ENCODE results near the gene LMOD2.

Gene LMOD2, protein sequence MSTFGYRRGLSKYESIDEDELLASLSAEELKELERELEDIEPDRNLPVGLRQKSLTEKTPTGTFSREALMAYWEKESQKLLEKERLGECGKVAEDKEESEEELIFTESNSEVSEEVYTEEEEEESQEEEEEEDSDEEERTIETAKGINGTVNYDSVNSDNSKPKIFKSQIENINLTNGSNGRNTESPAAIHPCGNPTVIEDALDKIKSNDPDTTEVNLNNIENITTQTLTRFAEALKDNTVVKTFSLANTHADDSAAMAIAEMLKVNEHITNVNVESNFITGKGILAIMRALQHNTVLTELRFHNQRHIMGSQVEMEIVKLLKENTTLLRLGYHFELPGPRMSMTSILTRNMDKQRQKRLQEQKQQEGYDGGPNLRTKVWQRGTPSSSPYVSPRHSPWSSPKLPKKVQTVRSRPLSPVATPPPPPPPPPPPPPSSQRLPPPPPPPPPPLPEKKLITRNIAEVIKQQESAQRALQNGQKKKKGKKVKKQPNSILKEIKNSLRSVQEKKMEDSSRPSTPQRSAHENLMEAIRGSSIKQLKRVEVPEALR

DNA sequence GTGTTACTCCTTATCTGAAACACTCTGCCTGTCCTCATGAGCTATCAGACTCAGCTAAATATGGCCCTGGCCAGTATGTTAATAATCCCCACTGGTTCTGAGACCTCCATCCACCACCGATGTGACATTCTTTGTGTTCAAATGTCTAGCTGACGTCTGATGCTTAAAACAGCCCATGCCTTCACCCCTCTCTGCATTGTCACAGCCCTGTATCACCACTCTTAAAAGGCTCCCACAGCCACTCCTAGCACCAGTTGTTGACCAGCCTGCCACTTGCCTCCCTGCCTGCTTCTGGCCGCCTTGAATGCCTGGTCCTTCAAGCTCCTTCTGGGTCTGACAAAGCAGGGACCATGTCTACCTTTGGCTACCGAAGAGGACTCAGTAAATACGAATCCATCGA lies at the start of gene LMOD2:
Gene LMOD2 (plus strand): TSS at position 253 of the 400 bp plus-strand sequence. CDS start 98 bp downstream, at position 351.
- Mint-ChIP-seq H3K36me3 (no peaks in the 10 kb centered on the region), H3K4me3 (no peak within 1 kb of the TSS), H3K4me1 (ENCODE audit: low read depth) (no peaks in the 10 kb centered on the region), H3K27ac (no peak within 1 kb of the TSS), H3K27me3 (peaks cover 3% of the 10 kb centered on the region), H3K9me3 (ENCODE audit: low read depth) (no peaks in the 10 kb centered on the region)

DNA sequence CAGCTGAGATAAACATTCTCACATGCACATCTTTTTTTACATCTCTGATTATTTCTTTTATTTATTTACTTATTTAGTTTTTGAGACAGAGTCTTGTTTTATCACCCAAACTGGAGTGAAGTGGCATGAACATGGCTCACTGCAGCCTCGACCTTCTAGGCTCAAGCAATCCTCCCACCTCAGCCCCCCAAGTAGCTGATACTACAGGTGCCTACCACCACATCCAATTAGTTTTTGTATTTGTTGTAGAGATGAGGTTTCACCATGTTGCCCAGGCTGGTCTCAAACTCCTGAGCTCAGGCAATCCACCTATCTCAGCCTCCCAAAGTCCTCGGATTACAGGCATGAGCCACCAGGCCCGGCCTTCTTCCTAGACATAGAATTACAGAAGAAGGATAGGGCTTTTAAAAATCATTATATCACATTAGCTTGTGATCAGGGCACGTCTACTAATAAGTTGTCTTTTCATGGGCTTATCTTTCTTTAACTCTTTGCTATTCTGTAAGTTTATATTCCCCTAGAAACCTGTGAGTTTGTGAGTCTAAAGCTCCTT lies 48.2 kb upstream of the LMOD2 start:
- no peak overlapping the region for H3K27ac Mint-ChIP-seq
- no peak overlapping the region for H3K4me3 Mint-ChIP-seq
- no peaks in the 10 kb centered on the region for H3K4me1 Mint-ChIP-seq (ENCODE audit: low read depth)

GRCh38 chr7:123608991-123609882 lies 46.4 kb upstream of the LMOD2 start:
- Mint-ChIP-seq H3K27me3 (peaks cover 5% of the 10 kb centered on the region), H3K9me3 (ENCODE audit: low read depth) (no peaks in the 10 kb centered on the region)

More for the DNA sequence above, 48.2 kb upstream of the LMOD2 start:
- H3K9me3 Mint-ChIP-seq (ENCODE audit: low read depth) = no peaks in the 10 kb centered on the region
- peaks cover 5% of the 10 kb centered on the region for H3K27me3 Mint-ChIP-seq
- no peaks in the 10 kb centered on the region for H3K36me3 Mint-ChIP-seq

DNA sequence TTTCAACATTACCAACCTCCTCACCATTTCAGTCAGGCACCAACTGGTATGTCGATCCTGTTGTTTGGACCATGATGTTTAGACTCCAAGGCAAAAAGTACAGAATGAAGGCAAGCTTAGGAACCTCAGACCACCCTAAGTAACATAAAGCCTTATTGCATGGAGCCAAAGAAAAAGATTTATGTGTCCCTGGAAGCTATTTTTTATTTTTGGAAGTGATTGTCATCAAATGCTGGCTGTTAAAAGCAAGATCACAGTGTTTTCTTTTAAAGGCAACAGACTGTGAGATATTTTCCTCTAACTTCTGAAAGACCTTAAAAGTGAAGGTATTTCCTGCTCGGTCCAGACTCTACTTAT lies 45.8 kb upstream of the LMOD2 start:
- H3K4me3 Mint-ChIP-seq = no peak overlapping the region
- H3K4me1 Mint-ChIP-seq (ENCODE audit: low read depth) = no peaks in the 10 kb centered on the region
- H3K36me3 Mint-ChIP-seq = no peaks in the 10 kb centered on the region
- peaks cover 5% of the 10 kb centered on the region for H3K27me3 Mint-ChIP-seq
- no peaks in the 10 kb centered on the region for H3K9me3 Mint-ChIP-seq (ENCODE audit: low read depth)
- H3K27ac Mint-ChIP-seq = no peak overlapping the region

More at GRCh38 chr7:123608991-123609882, 46.4 kb upstream of the LMOD2 start:
- H3K27ac Mint-ChIP-seq = no peak overlapping the region
- no peaks in the 10 kb centered on the region for H3K4me1 Mint-ChIP-seq (ENCODE audit: low read depth)
- H3K36me3 Mint-ChIP-seq = no peaks in the 10 kb centered on the region
- H3K4me3 Mint-ChIP-seq = no peak overlapping the region

DNA sequence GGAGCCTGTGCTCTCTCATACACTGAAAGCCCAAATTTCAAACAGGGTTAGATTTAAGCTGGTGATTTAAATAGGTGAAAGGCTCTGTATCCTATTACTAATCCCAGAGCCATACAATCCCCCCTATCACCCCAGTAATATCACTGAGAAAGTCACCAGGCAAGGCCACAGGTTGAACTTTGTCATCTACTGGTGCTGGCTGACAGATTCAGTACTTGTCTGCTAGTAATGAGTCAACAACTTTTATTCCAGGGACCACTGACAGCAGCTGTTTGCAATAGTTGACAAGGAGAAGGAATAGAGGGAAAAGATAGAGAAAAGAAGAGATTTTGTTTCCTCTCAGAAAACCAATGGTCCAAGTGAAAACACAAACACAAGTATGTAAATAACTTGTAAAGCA lies 43.6 kb upstream of the LMOD2 start:
- H3K27me3 Mint-ChIP-seq = peaks cover 5% of the 10 kb centered on the region
- H3K9me3 Mint-ChIP-seq (ENCODE audit: low read depth) = no peaks in the 10 kb centered on the region
- H3K4me3 Mint-ChIP-seq = no peak overlapping the region
- H3K27ac Mint-ChIP-seq = no peak overlapping the region
- no peaks in the 10 kb centered on the region for H3K36me3 Mint-ChIP-seq
- H3K4me1 Mint-ChIP-seq (ENCODE audit: low read depth) = no peaks in the 10 kb centered on the region

- Mint-ChIP-seq H3K4me3 (no peak overlapping the region), H3K36me3 (no peaks in the 10 kb centered on the region), H3K27ac (no peak overlapping the region), H3K4me1 (ENCODE audit: low read depth) (no peaks in the 10 kb centered on the region), H3K27me3 (peaks cover 12% of the 10 kb centered on the region), H3K9me3 (ENCODE audit: low read depth) (no peaks in the 10 kb centered on the region)
These were observed 40.3 kb upstream of the LMOD2 start for GRCh38 chr7:123615344-123615743.

DNA sequence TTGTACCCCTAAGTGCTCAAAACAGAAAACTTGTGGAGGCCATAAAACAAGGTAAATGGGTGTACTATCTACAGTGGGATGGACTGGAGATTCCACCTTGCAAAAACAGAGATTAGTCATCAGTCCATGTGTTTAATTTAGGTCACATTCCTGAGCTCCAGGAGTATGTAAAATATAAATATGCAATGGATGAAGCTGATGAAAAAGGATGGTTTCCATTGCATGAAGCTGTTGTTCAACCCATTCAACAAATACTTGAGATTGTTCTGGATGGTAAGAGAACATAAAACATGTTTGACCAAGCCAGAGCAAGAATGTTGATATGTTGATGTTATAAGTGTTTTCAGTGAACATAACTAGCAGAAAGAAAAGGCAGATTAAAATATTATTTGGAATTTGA lies 39.4 kb upstream of the LMOD2 start:
- peaks cover 12% of the 10 kb centered on the region for H3K27me3 Mint-ChIP-seq
- no peaks in the 10 kb centered on the region for H3K36me3 Mint-ChIP-seq
- no peak overlapping the region for H3K4me3 Mint-ChIP-seq

GRCh38 chr7:123621707-123622106 lies 34.0 kb upstream of the LMOD2 start:
- Mint-ChIP-seq H3K4me1 (ENCODE audit: low read depth) (no peaks in the 10 kb centered on the region), H3K36me3 (no peaks in the 10 kb centered on the region), H3K4me3 (no peak overlapping the region), H3K27ac (no peak overlapping the region), H3K9me3 (ENCODE audit: low read depth) (no peaks in the 10 kb centered on the region), H3K27me3 (peaks cover 7% of the 10 kb centered on the region)

More for the DNA sequence above, 39.4 kb upstream of the LMOD2 start:
- Mint-ChIP-seq H3K27ac (no peak overlapping the region), H3K4me1 (ENCODE audit: low read depth) (no peaks in the 10 kb centered on the region), H3K9me3 (ENCODE audit: low read depth) (no peaks in the 10 kb centered on the region)

DNA sequence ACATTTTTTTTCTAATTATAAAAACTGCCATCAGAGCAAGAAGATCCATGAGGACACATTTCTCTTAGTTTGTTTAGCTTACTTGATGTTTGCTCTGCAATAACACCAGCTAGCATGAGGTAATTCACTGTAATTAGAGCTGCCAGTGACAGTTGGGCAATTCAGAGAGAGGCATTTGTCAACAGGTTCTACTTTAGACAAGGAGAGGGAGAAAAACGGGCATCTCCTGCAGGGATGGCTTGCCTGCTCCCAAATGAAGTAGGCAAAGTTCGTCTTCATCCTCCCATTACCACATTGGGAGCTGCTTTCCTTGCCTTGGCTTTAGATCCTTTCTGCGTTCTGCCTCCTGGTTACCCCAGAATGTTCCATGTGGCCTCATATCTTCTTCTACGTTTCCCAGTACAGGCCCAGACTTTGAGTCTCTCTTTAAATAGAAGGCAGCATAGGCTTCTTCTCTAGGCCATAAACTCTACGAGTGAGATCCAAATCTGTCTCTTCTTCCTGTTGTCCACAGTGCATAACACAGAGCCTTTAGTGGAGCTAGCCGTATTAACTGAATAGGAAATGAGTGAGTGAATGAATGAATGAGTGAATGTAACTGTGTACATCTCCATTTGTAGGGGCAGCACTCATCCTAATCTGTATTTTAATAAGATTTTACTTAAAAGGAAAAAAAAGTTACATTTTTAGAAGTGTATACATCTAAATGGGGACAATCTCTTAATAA lies 32.8 kb upstream of the LMOD2 start:
- no peaks in the 10 kb centered on the region for H3K36me3 Mint-ChIP-seq
- H3K9me3 Mint-ChIP-seq (ENCODE audit: low read depth) = no peaks in the 10 kb centered on the region
- no peak overlapping the region for H3K27ac Mint-ChIP-seq
- H3K27me3 Mint-ChIP-seq = peaks cover 7% of the 10 kb centered on the region
- H3K4me3 Mint-ChIP-seq = no peak overlapping the region
- H3K4me1 Mint-ChIP-seq (ENCODE audit: low read depth) = no peaks in the 10 kb centered on the region

GRCh38 chr7:123624527-123625183 lies 31.0 kb upstream of the LMOD2 start:
- Mint-ChIP-seq H3K27me3 (peaks cover 6% of the 10 kb centered on the region), H3K4me1 (ENCODE audit: low read depth) (no peaks in the 10 kb centered on the region), H3K36me3 (no peaks in the 10 kb centered on the region), H3K4me3 (no peak overlapping the region), H3K9me3 (ENCODE audit: low read depth) (no peaks in the 10 kb centered on the region), H3K27ac (no peak overlapping the region)

DNA sequence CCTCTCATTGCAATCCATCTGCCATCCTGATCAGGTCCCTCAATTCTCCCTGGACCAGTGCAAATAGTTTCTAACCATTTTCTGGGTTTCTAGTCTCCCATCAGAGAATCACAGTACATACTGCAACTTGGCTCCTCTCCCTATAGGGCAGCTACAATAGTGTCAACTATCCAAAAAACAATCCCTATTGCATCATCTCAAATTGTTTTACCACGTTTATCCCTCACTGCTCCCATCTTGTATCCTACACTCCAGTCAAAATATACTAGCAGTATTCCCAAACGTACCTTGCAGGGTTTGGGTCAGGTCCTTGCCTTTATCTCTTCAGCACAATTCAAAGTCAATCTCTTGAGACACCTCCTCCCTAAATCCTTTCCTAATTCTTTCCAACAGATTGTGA lies 30.4 kb upstream of the LMOD2 start:
- Mint-ChIP-seq H3K4me1 (ENCODE audit: low read depth) (no peaks in the 10 kb centered on the region), H3K27ac (no peak overlapping the region), H3K36me3 (no peaks in the 10 kb centered on the region), H3K9me3 (ENCODE audit: low read depth) (no peaks in the 10 kb centered on the region), H3K27me3 (peaks cover 5% of the 10 kb centered on the region), H3K4me3 (no peak overlapping the region)

DNA sequence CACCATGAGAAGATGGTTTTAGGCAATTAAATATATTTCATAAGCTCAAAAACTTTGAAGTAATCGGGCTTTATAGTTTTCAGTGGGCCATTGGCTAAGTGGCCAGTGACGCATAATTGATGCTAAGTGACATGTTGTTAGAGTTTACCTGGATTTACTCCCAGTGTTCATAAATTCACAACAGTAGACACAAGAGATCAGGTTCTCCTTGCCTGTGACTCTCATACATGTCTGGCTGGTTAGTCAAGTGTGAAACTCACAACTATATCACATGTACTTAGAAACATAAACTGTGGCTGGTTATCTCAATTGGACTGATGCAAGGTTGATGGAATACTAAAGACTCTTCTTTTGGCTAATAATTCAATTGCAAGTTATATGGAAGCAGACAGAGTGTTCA lies 27.8 kb upstream of the LMOD2 start:
- Mint-ChIP-seq H3K9me3 (ENCODE audit: low read depth) (no peaks in the 10 kb centered on the region), H3K4me3 (no peak overlapping the region), H3K27ac (no peak overlapping the region), H3K36me3 (no peaks in the 10 kb centered on the region), H3K4me1 (ENCODE audit: low read depth) (no peaks in the 10 kb centered on the region), H3K27me3 (peaks cover 10% of the 10 kb centered on the region)

DNA sequence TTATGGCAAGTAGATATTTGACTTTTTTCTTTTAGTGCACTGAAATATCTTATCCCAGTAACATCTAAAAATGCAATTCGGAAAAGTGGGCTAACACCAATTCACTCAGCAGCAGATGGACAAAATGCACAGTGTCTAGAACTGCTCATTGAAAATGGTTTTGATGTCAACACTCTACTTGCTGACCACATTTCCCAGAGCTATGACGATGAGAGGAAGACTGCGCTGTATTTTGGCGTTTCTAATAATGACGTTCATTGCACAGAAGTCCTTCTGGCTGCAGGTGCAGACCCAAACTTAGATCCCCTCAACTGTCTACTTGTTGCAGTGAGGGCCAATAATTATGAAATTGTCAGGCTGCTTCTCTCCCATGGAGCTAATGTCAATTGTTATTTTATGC lies 26.8 kb upstream of the LMOD2 start:
- Mint-ChIP-seq H3K36me3 (no peaks in the 10 kb centered on the region), H3K4me1 (ENCODE audit: low read depth) (no peaks in the 10 kb centered on the region), H3K9me3 (ENCODE audit: low read depth) (no peaks in the 10 kb centered on the region), H3K27ac (no peak overlapping the region), H3K4me3 (no peak overlapping the region), H3K27me3 (peaks cover 11% of the 10 kb centered on the region)

DNA sequence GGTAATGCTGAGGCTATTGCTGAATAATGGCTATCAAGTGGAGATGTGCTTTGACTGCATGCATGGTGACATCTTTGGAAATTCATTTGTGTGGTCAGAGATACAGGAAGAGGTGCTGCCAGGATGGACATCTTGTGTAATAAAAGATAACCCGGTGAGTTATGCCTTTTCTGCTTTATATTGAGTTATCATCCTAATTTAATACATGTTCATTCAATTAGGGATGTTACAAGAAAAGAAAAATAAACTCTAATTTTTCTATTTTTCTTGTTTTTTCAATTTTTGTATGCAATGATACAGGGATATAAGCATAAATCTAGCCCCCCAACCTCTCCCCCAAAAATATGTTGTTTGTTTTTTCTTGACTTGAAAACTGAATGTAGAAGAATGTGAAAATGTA lies 26.4 kb upstream of the LMOD2 start:
- H3K4me1 Mint-ChIP-seq (ENCODE audit: low read depth) = no peaks in the 10 kb centered on the region
- no peaks in the 10 kb centered on the region for H3K9me3 Mint-ChIP-seq (ENCODE audit: low read depth)
- no peaks in the 10 kb centered on the region for H3K36me3 Mint-ChIP-seq
- no peak overlapping the region for H3K4me3 Mint-ChIP-seq
- H3K27me3 Mint-ChIP-seq = peaks cover 14% of the 10 kb centered on the region
- H3K27ac Mint-ChIP-seq = no peak overlapping the region

All from activated naive CD8-positive, alpha-beta T cell (primary cell).